GM20431 (cell line): ENCODE measurements around the gene TMEM72.

Experiments used
- in situ Hi-C: fragments of 300-500 bp; cut with MseI, MboI; formaldehyde crosslinking; loops from one replicate; pipeline ENCODE4 v1.15.0; 2020; ENCODE audit warnings: low sequenced_read_pairs; ENCODE audit not compliant: unreplicated experiment

The TMEM72 gene

GRCh38 chr10:44961931-44962750, 51.0 kb downstream of the TMEM72 start:
- in situ Hi-C loops: no loop called here

GRCh38 chr10:44962870-44963738, 52.0 kb downstream of the TMEM72 start:
- in situ Hi-C loops: no loop called here

GRCh38 chr10:44963772-44964633, 52.9 kb downstream of the TMEM72 start:
- in situ Hi-C loops: no loop called here

- in situ Hi-C loops: no loop called here
Measured at GRCh38 chr10:44965104-44965503, 54.0 kb downstream of the TMEM72 start.

GRCh38 chr10:44965651-44966097, 54.5 kb downstream of the TMEM72 start:
- in situ Hi-C loops: no loop called here

GRCh38 chr10:44966129-44966815, 55.1 kb downstream of the TMEM72 start:
- in situ Hi-C loops: no loop called here

GRCh38 chr10:44966816-44967509, 55.8 kb downstream of the TMEM72 start:
- in situ Hi-C loops: no loop called here

GRCh38 chr10:44967616-44968015, 56.5 kb downstream of the TMEM72 start:
- in situ Hi-C loops: no loop called here

GRCh38 chr10:44968091-44968490, 57.0 kb downstream of the TMEM72 start:
- in situ Hi-C loops: no loop called here

GRCh38 chr10:44968500-44969400, 57.6 kb downstream of the TMEM72 start:
- in situ Hi-C loops: no loop called here

- in situ Hi-C loops: loop anchor here (10.0 kb wide), 1 partner anchor 45 kb away; no protein-coding TSS in a partner anchor
Measured at GRCh38 chr10:44969854-44970253, 58.7 kb downstream of the TMEM72 start.

GRCh38 chr10:44970812-44971395, 59.8 kb downstream of the TMEM72 start:
- in situ Hi-C loops: loop anchor here (10.0 kb wide), 1 partner anchor 46 kb away; no protein-coding TSS in a partner anchor

- in situ Hi-C loops: loop anchor here (10.0 kb wide), 1 partner anchor 47 kb away; no protein-coding TSS in a partner anchor
Measured at GRCh38 chr10:44971434-44971833, 60.3 kb downstream of the TMEM72 start.

GRCh38 chr10:44971935-44972757, 61.0 kb downstream of the TMEM72 start:
- in situ Hi-C loops: loop anchor here (10.0 kb wide), 1 partner anchor 47 kb away; no protein-coding TSS in a partner anchor

- in situ Hi-C loops: loop anchor here (10.0 kb wide), 1 partner anchor 48 kb away; no protein-coding TSS in a partner anchor
Measured at GRCh38 chr10:44972874-44973306, 61.8 kb downstream of the TMEM72 start.
